GM13977 (cell line): Measurements from ENCODE around the gene PDPK1.
"Not testable (repeated sequence)": the region's sequence is repeated elsewhere in the genome, so short reads cannot be mapped to it uniquely, and the experiment has no call there.

Experiments used
- DNase-seq: peaks from one replicate; pipeline ENCODE4 v3.0.0; 2012; ENCODE audit warnings: low spot score
- in situ Hi-C: fragments of 300-500 bp; cut with MboI; formaldehyde crosslinking; loops from one replicate; pipeline ENCODE4 v1.12.0; 2022; ENCODE audit warnings: low sequenced_read_pairs, low pct_unique_long_range_greater_than_20kb, mixed read lengths, inconsistent platforms; ENCODE audit not compliant: unreplicated experiment
- TF ChIP-seq, protein P1 (sequence below): IDR thresholded peaks from 2 replicates; pipeline ENCODE4 v1.5.1; 2012; ENCODE audit warnings: mild to moderate bottlenecking, control low read depth; ENCODE audit not compliant: insufficient read depth; ENCODE audit errors: extremely low read depth, missing control alignments

PDPK1 gene

DNA sequence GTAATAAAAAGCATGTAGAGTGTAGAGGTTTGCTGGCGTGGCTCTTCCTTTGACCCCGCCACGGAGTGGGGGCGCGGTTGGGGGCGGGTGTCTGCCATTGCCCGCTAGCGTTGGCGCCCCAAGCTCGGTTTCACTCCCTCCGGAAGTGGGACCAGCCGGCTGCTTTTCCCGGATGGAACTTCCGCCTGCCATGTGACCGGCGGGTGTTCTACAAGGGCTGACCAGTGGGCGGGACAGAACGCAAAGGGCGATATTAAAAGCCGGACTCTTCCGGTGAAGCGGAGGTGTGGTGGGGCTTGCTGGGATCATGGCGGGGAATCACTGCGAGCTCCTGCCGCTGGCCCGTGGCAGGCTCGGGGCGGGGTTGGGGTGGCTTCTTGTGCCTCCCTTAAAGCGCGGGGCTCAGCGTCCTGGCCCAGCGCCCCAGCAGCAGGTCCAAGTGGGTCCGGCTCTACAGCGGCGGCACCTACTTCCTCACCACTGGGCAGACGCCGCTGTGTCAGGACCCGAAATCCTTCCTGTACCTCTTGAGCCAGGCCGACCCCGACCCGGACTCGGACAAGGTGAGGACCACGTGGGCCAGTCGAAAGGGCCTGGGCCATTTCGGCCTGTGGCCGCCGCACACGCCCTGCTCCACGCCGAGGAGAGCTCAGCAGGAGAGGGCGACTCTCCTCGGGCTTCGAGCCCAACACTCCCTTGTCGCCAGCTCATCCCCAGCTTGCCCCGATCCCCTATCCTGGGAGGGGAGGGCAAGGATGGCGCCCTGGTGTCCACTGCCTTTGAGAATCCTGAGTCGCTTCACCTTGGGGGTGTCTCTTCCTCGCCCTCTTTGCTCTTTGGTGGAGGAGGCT lies 65.6 kb downstream of the PDPK1 start:
- in situ Hi-C loops: no loop called here
- peak; percentile 99 for DNase-seq
- TF ChIP-seq, protein P1, sequence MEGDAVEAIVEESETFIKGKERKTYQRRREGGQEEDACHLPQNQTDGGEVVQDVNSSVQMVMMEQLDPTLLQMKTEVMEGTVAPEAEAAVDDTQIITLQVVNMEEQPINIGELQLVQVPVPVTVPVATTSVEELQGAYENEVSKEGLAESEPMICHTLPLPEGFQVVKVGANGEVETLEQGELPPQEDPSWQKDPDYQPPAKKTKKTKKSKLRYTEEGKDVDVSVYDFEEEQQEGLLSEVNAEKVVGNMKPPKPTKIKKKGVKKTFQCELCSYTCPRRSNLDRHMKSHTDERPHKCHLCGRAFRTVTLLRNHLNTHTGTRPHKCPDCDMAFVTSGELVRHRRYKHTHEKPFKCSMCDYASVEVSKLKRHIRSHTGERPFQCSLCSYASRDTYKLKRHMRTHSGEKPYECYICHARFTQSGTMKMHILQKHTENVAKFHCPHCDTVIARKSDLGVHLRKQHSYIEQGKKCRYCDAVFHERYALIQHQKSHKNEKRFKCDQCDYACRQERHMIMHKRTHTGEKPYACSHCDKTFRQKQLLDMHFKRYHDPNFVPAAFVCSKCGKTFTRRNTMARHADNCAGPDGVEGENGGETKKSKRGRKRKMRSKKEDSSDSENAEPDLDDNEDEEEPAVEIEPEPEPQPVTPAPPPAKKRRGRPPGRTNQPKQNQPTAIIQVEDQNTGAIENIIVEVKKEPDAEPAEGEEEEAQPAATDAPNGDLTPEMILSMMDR: no peak

DNA sequence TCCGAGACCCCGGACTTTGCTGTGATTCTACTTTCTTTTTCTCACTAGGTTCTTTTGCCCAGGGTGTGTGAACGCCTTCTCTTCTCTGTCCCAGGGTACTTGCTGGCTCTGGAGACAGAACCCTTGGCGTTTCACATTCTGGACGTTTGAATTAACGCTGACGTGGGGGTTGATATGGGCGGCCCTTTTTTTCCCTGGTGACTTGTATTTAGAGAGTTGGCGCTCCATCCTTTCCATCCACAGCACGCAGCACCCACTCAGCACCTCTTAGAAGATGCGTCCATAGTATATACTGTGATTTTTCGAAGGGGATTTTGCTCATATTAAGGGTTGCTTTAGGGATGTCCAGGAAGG lies 66.2 kb downstream of the PDPK1 start:
- in situ Hi-C loops: not testable (repeated sequence)

GRCh38 chr16:2606820-2607219 lies 69.0 kb downstream of the PDPK1 start:
- in situ Hi-C loops, DNase-seq: not testable (repeated sequence)

More for the DNA sequence above, 66.2 kb downstream of the PDPK1 start:
- not testable (repeated sequence) for DNase-seq

DNA sequence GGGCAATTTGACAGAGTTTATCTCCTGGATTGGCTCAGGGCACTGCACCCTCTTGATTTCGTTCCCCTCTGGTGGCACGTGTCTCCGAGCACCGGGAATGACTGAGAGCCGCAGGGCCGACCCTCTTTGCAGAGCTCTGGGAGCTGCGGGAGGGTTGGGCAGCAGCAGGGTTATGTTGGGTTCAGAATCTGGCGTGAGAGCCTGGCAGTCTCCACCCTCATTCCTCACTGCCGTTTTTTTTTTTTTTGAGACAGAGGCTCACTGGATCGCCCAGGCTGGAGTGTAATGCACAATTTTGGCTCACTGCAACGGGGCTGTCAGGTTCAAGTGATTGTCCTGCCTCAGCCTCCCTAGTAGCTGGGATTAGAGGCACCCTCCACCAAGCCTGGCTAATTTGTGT lies 71.5 kb downstream of the PDPK1 start:
- DNase-seq, in situ Hi-C loops: not testable (repeated sequence)

GRCh38 chr16:2609827-2610470 lies 72.1 kb downstream of the PDPK1 start:
- in situ Hi-C loops: no loop called here
- DNase-seq: no peak
- TF ChIP-seq, protein P1: no peak

- TF ChIP-seq, protein P1: no peak
- DNase-seq: no peak
- in situ Hi-C loops: no loop called here
Observed at GRCh38 chr16:2610781-2611498, 73.1 kb downstream of the PDPK1 start.

- in situ Hi-C loops: no loop called here
- no peak for DNase-seq
- TF ChIP-seq, protein P1: no peak
Observed at GRCh38 chr16:2611499-2611862, 73.7 kb downstream of the PDPK1 start.

DNA sequence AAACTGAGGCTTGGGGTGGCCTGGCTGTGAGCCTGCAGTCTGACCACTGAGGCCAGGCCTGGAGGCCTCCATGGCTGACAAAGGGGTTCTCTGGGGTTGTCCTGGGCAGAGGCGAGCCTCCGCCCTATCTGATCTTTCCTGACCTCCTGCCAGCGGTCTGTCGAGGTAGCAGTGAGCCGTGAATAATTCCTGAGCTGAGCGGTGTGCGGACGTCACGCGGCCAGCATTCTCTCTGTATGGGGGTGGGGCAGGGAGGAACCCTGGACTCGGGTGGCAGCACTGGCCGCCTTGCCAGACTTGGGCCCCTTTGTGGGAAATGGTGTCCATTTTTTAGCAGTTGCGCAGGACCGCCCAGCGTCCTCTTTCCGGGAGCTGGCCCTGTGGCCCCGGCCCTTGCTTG lies 74.1 kb downstream of the PDPK1 start:
- DNase-seq, in situ Hi-C loops: not testable (repeated sequence)

DNA sequence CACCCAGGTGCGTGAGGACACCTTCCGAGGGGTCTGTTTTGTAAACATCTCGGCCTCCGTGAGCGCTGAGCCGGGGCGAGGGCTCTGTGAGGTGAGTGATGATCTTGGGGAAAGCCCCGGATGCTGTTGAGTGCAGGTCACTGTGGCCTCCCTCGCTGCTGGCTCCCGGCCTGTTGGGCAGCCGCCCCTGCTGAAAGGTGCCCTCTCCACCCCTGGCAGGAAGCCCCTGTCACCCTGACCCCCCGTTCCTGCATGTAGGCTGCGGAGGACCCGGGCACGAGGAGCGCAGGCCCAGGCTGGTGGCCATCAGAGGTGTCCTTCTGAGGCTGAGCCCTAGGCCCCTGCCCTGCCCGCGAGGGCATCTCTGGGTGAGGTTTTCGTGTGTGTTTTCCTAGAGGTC lies 75.4 kb downstream of the PDPK1 start:
- in situ Hi-C loops, DNase-seq: not testable (repeated sequence)
